OCI-LY1 (cell line): ENCODE measurements around the gene SLC25A46.

Experiments
- CTCF ChIP-seq: fragments of 200-600 bp; sonication (generic), shearing (Covaris generic); IDR thresholded peaks from 2 replicates; pipeline ENCODE4 v1.5.1; 2017; ENCODE audit warnings: mild to moderate bottlenecking, antibody characterized with exemption, low read length, moderate library complexity, mixed read lengths
- EZH2 ChIP-seq: fragments of 200-600 bp; sonication (generic), shearing (Covaris generic); IDR thresholded peaks from 2 replicates; pipeline ENCODE4 v1.8.0; 2017; ENCODE audit warnings: borderline replicate concordance, mixed run types, mild to moderate bottlenecking, antibody characterized with exemption, low read length, moderate library complexity, mixed read lengths

GRCh38 chr5:110790673-110791072 lies 51.9 kb downstream of the SLC25A46 start:
- TF ChIP-seq CTCF (peak; percentile 13; the same call in 1 of the 2 replicates), EZH2 (no peak)
